SK-N-SH (cell line): ENCODE measurements around the gene USP2. TPM values are rescaled to one million over a fixed set of nuclear protein-coding genes. Genes with fewer than 3 reads are reported as not detected.

Experiments
- CTCF ChIA-PET: fragments of 300-600, 350-600 bp; formaldehyde crosslinking; extraction: SDS; loops from one replicate; lab custom pipeline; 2021; lab: Yijun Ruan, JAX
- POLR2A ChIA-PET: fragments of 350-600 bp; sonication (Branson Sonifier 250); formaldehyde crosslinking; extraction: SDS; loops from one replicate; lab custom pipeline; 2020; ENCODE audit warnings: antibody characterized with exemption, inconsistent platforms; lab: Yijun Ruan, JAX
- DNase-seq: peaks from one replicate; pipeline ENCODE4 v3.0.0; 2012
- H2AFZ ChIP-seq: fragments of 200-600 bp; sonication (generic); 2 replicates; pipeline ENCODE4 v1.8.1; 2016; ENCODE audit warnings: antibody characterized with exemption, mild to moderate bottlenecking, low read depth
- H3F3A ChIP-seq: fragments of 200-600 bp; sonication (generic); replicated peaks from 2 replicates; pipeline ENCODE3; 2016; ENCODE audit warnings: antibody characterized with exemption, mild to moderate bottlenecking; ENCODE audit not compliant: insufficient read depth
- H3K27ac ChIP-seq, 2 experiments: fragments of 200-500 bp in 1 of 2; fragments of 200-600 bp in 1 of 2; sonication (Bioruptor generic) in 1 of 2; sonication (generic), shearing (Covaris generic) in 1 of 2; 2 replicates each; pipeline versions ENCODE4 v1.5.1 to v1.6.1; 2014 to 2016; ENCODE audit warnings: low read depth in 2 of 2, inconsistent platforms in 1 of 2, low read length in 1 of 2, mild to moderate bottlenecking in 1 of 2, mixed read lengths in 1 of 2
- H3K27me3 ChIP-seq: fragments of 200-600 bp; sonication (generic), shearing (Covaris generic); 2 replicates; pipeline ENCODE4 v1.6.1; 2016; ENCODE audit warnings: mixed run types; ENCODE audit not compliant: insufficient read depth
- H3K36me3 ChIP-seq, 2 experiments: fragments of 200-500 bp in 1 of 2; fragments of 200-600 bp in 1 of 2; sonication (Bioruptor generic) in 1 of 2; sonication (generic) in 1 of 2; replicated peaks in 1 of 2; 2 replicates each; pipeline versions ENCODE3 to v1.5.1; 2014 to 2016; ENCODE audit warnings: low read length in 1 of 2, mild to moderate bottlenecking in 1 of 2; ENCODE audit not compliant: insufficient read depth in 2 of 2, control insufficient read depth in 1 of 2
- H3K4me1 ChIP-seq, 2 experiments: fragments of 200-500 bp in 1 of 2; fragments of 200-600 bp in 1 of 2; sonication (Bioruptor generic) in 1 of 2; sonication (generic), shearing (Covaris generic) in 1 of 2; 2 replicates each; pipeline versions ENCODE4 v1.5.1 to v1.6.1; 2014 to 2016; ENCODE audit warnings: low read depth in 1 of 2, low read length in 1 of 2, mixed run types in 1 of 2; ENCODE audit not compliant: insufficient read depth in 2 of 2, control insufficient read depth in 1 of 2
- H3K4me2 ChIP-seq: fragments of 200-600 bp; sonication (generic), shearing (Covaris generic); 2 replicates; pipeline ENCODE4 v1.6.1; 2017; ENCODE audit warnings: mixed run types
- H3K4me3 ChIP-seq, 2 experiments: fragments of 200-500 bp in 1 of 2; fragments of 200-600 bp in 1 of 2; sonication (Bioruptor generic) in 1 of 2; sonication (generic), shearing (Covaris generic) in 1 of 2; 2 replicates each; pipeline versions ENCODE4 v1.5.1 to v1.8.1; 2014 to 2016; ENCODE audit warnings: low read depth in 2 of 2, inconsistent platforms in 1 of 2, low read length in 1 of 2, mild to moderate bottlenecking in 1 of 2, mixed read lengths in 1 of 2, moderate library complexity in 1 of 2
- H3K79me2 ChIP-seq: fragments of 200-600 bp; sonication (generic); 2 replicates; pipeline ENCODE4 v1.8.1; 2017; ENCODE audit warnings: mild to moderate bottlenecking; ENCODE audit not compliant: insufficient read depth
- H3K9ac ChIP-seq: fragments of 200-600 bp; sonication (generic); 2 replicates; pipeline ENCODE4 v1.6.1; 2017; ENCODE audit warnings: mixed run types
- H3K9me2 ChIP-seq: fragments of 200-600 bp; sonication (generic); 2 replicates; pipeline ENCODE4 v1.6.1; 2017; ENCODE audit warnings: mixed run types
- H3K9me3 ChIP-seq: fragments of 200-600 bp; sonication (generic); 2 replicates; pipeline ENCODE4 v1.6.1; 2017; ENCODE audit warnings: mixed run types, mild to moderate bottlenecking, moderate library complexity
- H4K20me1 ChIP-seq: fragments of 200-600 bp; sonication (generic); 2 replicates; pipeline ENCODE4 v1.6.1; 2017; ENCODE audit warnings: mild to moderate bottlenecking, mixed run types; ENCODE audit not compliant: insufficient read depth
- CHD2 ChIP-seq: fragments of 150-350 bp; IDR thresholded peaks from 2 replicates; pipeline ENCODE4 v1.6.1; 2018; ENCODE audit warnings: low read length; ENCODE audit not compliant: partially characterized antibody
- EP300 ChIP-seq, 2 experiments: IDR thresholded peaks; 2 replicates each; pipeline versions ENCODE4 v1.4.0 to v1.6.1; 2012; ENCODE audit warnings: borderline replicate concordance in 1 of 2, low read depth in 1 of 2, low read length in 1 of 2
- EZH2phosphoT487 ChIP-seq: fragments of 200-600 bp; sonication (generic); IDR thresholded peaks from 2 replicates; pipeline ENCODE4 v1.6.1; 2017; ENCODE audit warnings: low read depth, mixed run types, mild to moderate bottlenecking, antibody characterized with exemption, moderate library complexity, borderline replicate concordance
- FOSL2 ChIP-seq: IDR thresholded peaks from 2 replicates; pipeline ENCODE4 v1.4.0; 2012; ENCODE audit warnings: low read depth, mild to moderate bottlenecking, moderate library complexity, borderline replicate concordance
- FOXJ3 ChIP-seq: sonication (generic); formaldehyde crosslinking; IDR thresholded peaks from 2 replicates; pipeline ENCODE4 v1.5.1; 2020; ENCODE audit warnings: mild to moderate bottlenecking, missing genetic modification reagents
- GABPA ChIP-seq: IDR thresholded peaks from 2 replicates; pipeline ENCODE4 v1.4.0; 2012; ENCODE audit warnings: low read depth, mild to moderate bottlenecking
- JUND ChIP-seq: IDR thresholded peaks from 2 replicates; pipeline ENCODE4 v1.4.0; 2012
- MAX ChIP-seq: IDR thresholded peaks from 2 replicates; pipeline ENCODE4 v1.4.0; 2012; ENCODE audit warnings: low read depth
- MEF2A ChIP-seq: IDR thresholded peaks from 2 replicates; pipeline ENCODE4 v1.4.0; 2012; ENCODE audit warnings: low read depth, borderline replicate concordance
- MXI1 ChIP-seq: IDR thresholded peaks from 2 replicates; pipeline ENCODE4 v1.6.1; 2012; ENCODE audit warnings: mild to moderate bottlenecking, low read depth, low read length, improper control_type of control experiment
- NRF1 ChIP-seq: IDR thresholded peaks from 2 replicates; pipeline ENCODE4 v1.6.1; 2012; ENCODE audit warnings: low read depth, mild to moderate bottlenecking, low read length
- SIN3A ChIP-seq: IDR thresholded peaks from 2 replicates; pipeline ENCODE4 v1.6.1; 2012; ENCODE audit warnings: low read depth, mild to moderate bottlenecking, low read length, moderate library complexity, borderline replicate concordance
- TCF12 ChIP-seq: IDR thresholded peaks from 2 replicates; pipeline ENCODE4 v1.4.0; 2012
- USF2 ChIP-seq: fragments of 150-350 bp; IDR thresholded peaks from 2 replicates; pipeline ENCODE4 v1.6.1; 2017; ENCODE audit warnings: antibody characterized with exemption, low read length, low read depth, borderline replicate concordance
- WGBS: methylation state at CpG from one replicate; pipeline ENCODE4 v1.1.6; 2017; ENCODE audit warnings: low lambda C conversion rate; 5-methylcytosine and 5-hydroxymethylcytosine counted together
- polyA plus RNA-seq, 3 experiments: library from polyadenylated mRNA; depleted of rRNA; stranded (reverse); fragments of >200 nt; gene quantifications; 2 replicates each; pipeline ENCODE4 v1.2.3, GENCODE V29; 2012
- TF ChIP-seq, protein P1 (sequence below): IDR thresholded peaks from 2 replicates; pipeline ENCODE4; 2012

USP2 gene
- polyA plus RNA-seq, 1 of the 3 experiments (the other 2 are of a cell fraction), result 0.97 TPM

- TF ChIP-seq USF2, result no peak
- no peak for TF ChIP-seq JUND
- TF ChIP-seq FOSL2, result no peak
- TF ChIP-seq MEF2A, result no peak
- no peak for TF ChIP-seq CHD2
- no peak for TF ChIP-seq TCF12
- TF ChIP-seq, all 33 proteins: peak for 0
Measured at GRCh38 chr11:119365071-119365591, 16.4 kb downstream of the USP2 start (continued).

- Histone ChIP-seq H3K79me2 (no peaks in the 10 kb centered on the region), H4K20me1 (no peaks in the 10 kb centered on the region), H3K4me3 (peak overlapping the region in 1 of 2 experiments; percentile 49; a peak in 2 of 4 replicates), H3F3A (peaks cover 21% of the 10 kb centered on the region), H2AFZ (peak overlapping the region; percentile 73), H3K27ac (no peak overlapping the region; a peak in 1 of 4 replicates), H3K9ac (no peak overlapping the region), H3K4me1 (peaks cover 37 to 69% of the 10 kb centered on the region in 2 experiments; a peak in 3 of 4 replicates), H3K4me2 (peak overlapping the region; percentile 61; the same call in 1 of the 2 replicates), H3K9me3 (no peaks in the 10 kb centered on the region), H3K36me3 (no peaks in the 10 kb centered on the region), H3K27me3 (no peaks in the 10 kb centered on the region), H3K9me2 (no peaks in the 10 kb centered on the region)
- ChIA-PET POLR2A (no interaction called here), CTCF (interaction anchor here (1.0 to 5.1 kb wide), 8 partner anchors 8 to 193 kb away, joined by 3 to 41 read pairs (median 10); partner anchors contain the start of gene USP2)
- peak; percentile 97 for DNase-seq
- no peak for TF ChIP-seq EZH2phosphoT487
- no peak for TF ChIP-seq GABPA
- TF ChIP-seq MXI1, result peak; percentile 55; the same call in 1 of the 2 replicates
- no peak for TF ChIP-seq EP300 (IDR thresholded peaks at IDR 0.05; ENCODE audit: borderline replicate concordance in 1 of 2, low read depth in 1 of 2, low read length in 1 of 2)
- no peak for TF ChIP-seq FOXJ3
- TF ChIP-seq, protein P1, sequence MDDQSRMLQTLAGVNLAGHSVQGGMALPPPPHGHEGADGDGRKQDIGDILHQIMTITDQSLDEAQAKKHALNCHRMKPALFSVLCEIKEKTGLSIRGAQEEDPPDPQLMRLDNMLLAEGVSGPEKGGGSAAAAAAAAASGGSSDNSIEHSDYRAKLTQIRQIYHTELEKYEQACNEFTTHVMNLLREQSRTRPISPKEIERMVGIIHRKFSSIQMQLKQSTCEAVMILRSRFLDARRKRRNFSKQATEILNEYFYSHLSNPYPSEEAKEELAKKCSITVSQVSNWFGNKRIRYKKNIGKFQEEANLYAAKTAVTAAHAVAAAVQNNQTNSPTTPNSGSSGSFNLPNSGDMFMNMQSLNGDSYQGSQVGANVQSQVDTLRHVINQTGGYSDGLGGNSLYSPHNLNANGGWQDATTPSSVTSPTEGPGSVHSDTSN, result peak; percentile 64
- TF ChIP-seq SIN3A, result no peak
- no peak for TF ChIP-seq NRF1
- peak; percentile 91 for TF ChIP-seq MAX
- WGBS, result 8% methylated on average over 19 of the region's 88 CpGs
Measured at GRCh38 chr11:119363851-119364590, 17.5 kb downstream of the USP2 start.
